HepG2 (cell line): ENCODE results near the gene ARMH3. TPM values are rescaled to one million over a fixed set of nuclear protein-coding genes. Genes with fewer than 3 reads are reported as not detected.

Experiments used
- ADNP ChIP-seq: sonication (generic); formaldehyde crosslinking; IDR thresholded peaks from 2 replicates; pipeline ENCODE4 v1.4.0; 2020; ENCODE audit warnings: missing genetic modification reagents
- IRF1 ChIP-seq: sonication (generic); formaldehyde crosslinking; IDR thresholded peaks from 2 replicates; pipeline ENCODE4 v1.4.0; 2020; ENCODE audit warnings: low read depth, mild to moderate bottlenecking, missing genetic modification reagents
- IRX3 ChIP-seq: sonication (generic); formaldehyde crosslinking; IDR thresholded peaks from 2 replicates; pipeline ENCODE4 v1.8.1; 2023; ENCODE audit warnings: mild to moderate bottlenecking, low read depth, missing genetic modification reagents, borderline replicate concordance
- KDM3A ChIP-seq: IDR thresholded peaks from 2 replicates; pipeline ENCODE4 v1.6.1; 2018; ENCODE audit warnings: low read depth, missing compliant biosample characterization
- MED1 ChIP-seq: sonication (generic); formaldehyde crosslinking; IDR thresholded peaks from 2 replicates; pipeline ENCODE4 v1.4.0; 2020; ENCODE audit warnings: missing genetic modification reagents
- PRMT3 ChIP-seq: sonication (generic); formaldehyde crosslinking; IDR thresholded peaks from 2 replicates; pipeline ENCODE4 v1.8.1; 2022; ENCODE audit warnings: low read depth, mild to moderate bottlenecking, moderate library complexity, missing genetic modification reagents, borderline replicate concordance
- RERE ChIP-seq: IDR thresholded peaks from 2 replicates; pipeline ENCODE4 v1.6.1; 2016; ENCODE audit warnings: low read depth, missing genetic modification reagents, missing compliant biosample characterization
- SALL1 ChIP-seq: sonication (generic); formaldehyde crosslinking; IDR thresholded peaks from 2 replicates; pipeline ENCODE4 v1.8.0; 2022; ENCODE audit warnings: mild to moderate bottlenecking, missing genetic modification reagents
- SETDB1 ChIP-seq: sonication (generic); formaldehyde crosslinking; IDR thresholded peaks from 2 replicates; pipeline ENCODE4 v1.5.1; 2020; ENCODE audit warnings: missing genetic modification reagents, mild to moderate bottlenecking, borderline replicate concordance
- THRA ChIP-seq: sonication (generic); formaldehyde crosslinking; IDR thresholded peaks from 2 replicates; pipeline ENCODE4 v1.4.0; 2020; ENCODE audit warnings: missing genetic modification reagents, borderline replicate concordance
- ZMYM4 ChIP-seq: sonication (generic); formaldehyde crosslinking; IDR thresholded peaks from 2 replicates; pipeline ENCODE4 v1.8.1; 2023; ENCODE audit warnings: mild to moderate bottlenecking, missing genetic modification reagents
- ZNF17 ChIP-seq: sonication (generic); formaldehyde crosslinking; IDR thresholded peaks from 2 replicates; pipeline ENCODE4 v1.5.0; 2020; ENCODE audit warnings: mild to moderate bottlenecking, missing genetic modification reagents
- ZNF441 ChIP-seq: sonication (generic); formaldehyde crosslinking; IDR thresholded peaks from 2 replicates; pipeline ENCODE4 v1.7.0; 2021; ENCODE audit warnings: missing genetic modification reagents, borderline replicate concordance
- ZNF644 ChIP-seq: IDR thresholded peaks from 2 replicates; pipeline ENCODE4 v1.6.1; 2016; ENCODE audit warnings: low read depth
- ZSCAN31 ChIP-seq: sonication (generic); formaldehyde crosslinking; IDR thresholded peaks from 2 replicates; pipeline ENCODE4 v1.5.0; 2020; ENCODE audit warnings: low read depth, mild to moderate bottlenecking, missing genetic modification reagents
- polyA plus RNA-seq, 8 experiments: library from polyadenylated mRNA; depleted of rRNA in 3 of 8; stranded (reverse) in 7 of 8; unstranded in 1 of 8; fragments of >200 nt; fragmentation: Illumina TruSeq in 4 of 8; extraction: Trizol in 4 of 8; gene quantifications; 2 replicates each; pipeline versions ENCODE4 v1.2.1 to v1.2.3, GENCODE V29; 2011 to 2016; ENCODE audit warnings: low read depth in 4 of 8, missing spikeins in 1 of 8, mixed read lengths in 1 of 8; ENCODE audit not compliant: insufficient read depth in 1 of 8
- total RNA-seq, 5 experiments: library from RNA; depleted of rRNA; stranded (reverse); fragments of >200 nt; fragmentation: Illumina TruSeq; extraction: Trizol; gene quantifications; 2 replicates each; pipeline ENCODE4 v1.2.3, GENCODE V29; 2016; ENCODE audit warnings: low read depth in 1 of 5
- TF ChIP-seq, protein P1 (sequence below): sonication (generic); formaldehyde crosslinking; IDR thresholded peaks from 2 replicates; pipeline ENCODE4 v1.4.0; 2020; ENCODE audit warnings: missing genetic modification reagents

Gene ARMH3
- total and polyA plus RNA-seq, 2 of the 13 experiments (the other 11 are each of a cell fraction or from before 2014, with no cell fraction given) = 8.4 to 16.9 TPM

DNA sequence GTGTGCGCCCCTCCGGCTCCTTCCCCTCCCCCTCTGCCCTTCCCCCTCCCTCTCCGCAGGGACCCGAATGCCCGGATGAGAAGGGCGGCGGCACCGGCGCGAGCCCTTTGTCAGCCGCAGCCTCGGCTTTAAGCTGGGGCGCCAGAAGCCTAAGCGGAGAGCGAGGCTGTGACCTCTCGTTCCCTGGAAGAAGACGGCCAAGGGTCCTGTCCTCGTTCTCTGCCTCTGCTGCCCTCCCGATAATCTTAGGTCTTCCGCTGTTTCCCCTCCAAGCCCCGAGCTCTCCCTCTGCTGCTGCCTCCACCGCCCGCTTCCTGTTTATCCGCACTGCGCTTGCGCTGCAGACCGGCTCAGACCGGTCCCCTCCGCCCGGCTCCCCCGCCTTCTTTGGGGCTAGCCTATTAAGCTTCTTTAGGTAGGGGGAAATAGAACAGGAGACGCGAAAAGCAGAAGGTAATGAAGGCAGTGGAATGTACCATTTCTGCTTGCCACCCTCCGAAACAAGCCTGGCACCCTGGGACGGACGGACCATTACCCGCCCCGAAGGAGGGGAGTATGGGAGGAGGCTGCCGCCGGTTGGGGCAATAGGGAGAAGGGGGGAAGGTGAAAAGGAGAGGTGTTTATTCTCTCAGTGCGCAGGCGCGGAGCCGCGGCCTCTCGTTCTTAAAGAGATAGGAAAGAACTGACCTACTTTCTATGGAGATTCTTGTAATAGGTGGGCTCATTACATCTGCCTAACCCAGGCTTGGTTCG lies 237.7 kb downstream of the ARMH3 start, which contains the start of gene OGA (continued):
- TF ChIP-seq KDM3A (CRISPR knock-in tag) (no peak), IRX3 (CRISPR knock-in tag) (peak; percentile 57; the same call in 1 of the 2 replicates), IRF1 (CRISPR knock-in tag) (no peak), MED1 (CRISPR knock-in tag) (peak; percentile 79), ZNF441 (CRISPR knock-in tag) (peak; percentile 18; the same call in 1 of the 2 replicates), PRMT3 (CRISPR knock-in tag) (no peak), ZNF644 (CRISPR knock-in tag) (no peak), RERE (no peak), SALL1 (peak; percentile 50), ZNF17 (CRISPR knock-in tag) (no peak), ADNP (CRISPR knock-in tag) (no peak), ZSCAN31 (CRISPR knock-in tag) (peak; percentile 2; the same call in 1 of the 2 replicates), SETDB1 (CRISPR knock-in tag) (no peak), ZMYM4 (CRISPR knock-in tag) (peak; percentile 37; the same call in 1 of the 2 replicates), THRA (no peak)
- TF ChIP-seq, protein P1, sequence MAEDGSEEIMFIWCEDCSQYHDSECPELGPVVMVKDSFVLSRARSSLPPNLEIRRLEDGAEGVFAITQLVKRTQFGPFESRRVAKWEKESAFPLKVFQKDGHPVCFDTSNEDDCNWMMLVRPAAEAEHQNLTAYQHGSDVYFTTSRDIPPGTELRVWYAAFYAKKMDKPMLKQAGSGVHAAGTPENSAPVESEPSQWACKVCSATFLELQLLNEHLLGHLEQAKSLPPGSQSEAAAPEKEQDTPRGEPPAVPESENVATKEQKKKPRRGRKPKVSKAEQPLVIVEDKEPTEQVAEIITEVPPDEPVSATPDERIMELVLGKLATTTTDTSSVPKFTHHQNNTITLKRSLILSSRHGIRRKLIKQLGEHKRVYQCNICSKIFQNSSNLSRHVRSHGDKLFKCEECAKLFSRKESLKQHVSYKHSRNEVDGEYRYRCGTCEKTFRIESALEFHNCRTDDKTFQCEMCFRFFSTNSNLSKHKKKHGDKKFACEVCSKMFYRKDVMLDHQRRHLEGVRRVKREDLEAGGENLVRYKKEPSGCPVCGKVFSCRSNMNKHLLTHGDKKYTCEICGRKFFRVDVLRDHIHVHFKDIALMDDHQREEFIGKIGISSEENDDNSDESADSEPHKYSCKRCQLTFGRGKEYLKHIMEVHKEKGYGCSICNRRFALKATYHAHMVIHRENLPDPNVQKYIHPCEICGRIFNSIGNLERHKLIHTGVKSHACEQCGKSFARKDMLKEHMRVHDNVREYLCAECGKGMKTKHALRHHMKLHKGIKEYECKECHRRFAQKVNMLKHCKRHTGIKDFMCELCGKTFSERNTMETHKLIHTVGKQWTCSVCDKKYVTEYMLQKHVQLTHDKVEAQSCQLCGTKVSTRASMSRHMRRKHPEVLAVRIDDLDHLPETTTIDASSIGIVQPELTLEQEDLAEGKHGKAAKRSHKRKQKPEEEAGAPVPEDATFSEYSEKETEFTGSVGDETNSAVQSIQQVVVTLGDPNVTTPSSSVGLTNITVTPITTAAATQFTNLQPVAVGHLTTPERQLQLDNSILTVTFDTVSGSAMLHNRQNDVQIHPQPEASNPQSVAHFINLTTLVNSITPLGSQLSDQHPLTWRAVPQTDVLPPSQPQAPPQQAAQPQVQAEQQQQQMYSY (CRISPR knock-in tag) = no peak
